Hepatocyte (in vitro differentiated cells): ENCODE data around the gene CCT3. TPM values are rescaled to one million over a fixed set of nuclear protein-coding genes. Genes with fewer than 3 reads are reported as not detected.

Source experiments
- DNase-seq: peaks from one replicate; pipeline ENCODE4 v3.0.0-alpha.2; 2016; ENCODE audit warnings: low spot score
- H2AFZ ChIP-seq: fragments of 200-600 bp; sonication (generic); 2 replicates; pipeline ENCODE4 v1.6.0; 2016; ENCODE audit warnings: antibody characterized with exemption, mild to moderate bottlenecking
- H3K27ac ChIP-seq: fragments of 200-600 bp; sonication (generic); 2 replicates; pipeline ENCODE4 v1.5.1; 2016; ENCODE audit warnings: mild to moderate bottlenecking
- H3K27me3 ChIP-seq: fragments of 200-600 bp; sonication (generic); 2 replicates; pipeline ENCODE4 v1.6.1; 2016
- H3K36me3 ChIP-seq: fragments of 200-600 bp; sonication (generic); replicated peaks from 2 replicates; pipeline ENCODE4 v1.5.1; 2016; ENCODE audit warnings: low read depth; ENCODE audit not compliant: insufficient read depth
- H3K4me1 ChIP-seq: fragments of 200-600 bp; sonication (generic); 2 replicates; pipeline ENCODE4 v1.5.1; 2016; ENCODE audit warnings: mild to moderate bottlenecking, moderate library complexity; ENCODE audit not compliant: insufficient read depth
- H3K4me2 ChIP-seq: fragments of 200-600 bp; sonication (generic); 2 replicates; pipeline ENCODE4 v1.6.0; 2016
- H3K4me3 ChIP-seq: fragments of 200-600 bp; sonication (generic); 2 replicates; pipeline ENCODE4 v1.5.1; 2016; ENCODE audit warnings: mild to moderate bottlenecking
- H3K79me2 ChIP-seq: fragments of 200-600 bp; sonication (generic); 2 replicates; pipeline ENCODE4 v1.6.0; 2017; ENCODE audit warnings: mild to moderate bottlenecking
- H3K9me2 ChIP-seq: fragments of 200-600 bp; sonication (generic); replicated peaks from 2 replicates; pipeline ENCODE4 v1.6.0; 2017; ENCODE audit warnings: mild to moderate bottlenecking; ENCODE audit not compliant: insufficient read depth
- H3K9me3 ChIP-seq: fragments of 200-600 bp; sonication (generic); 2 replicates; pipeline ENCODE4 v1.5.1; 2016; ENCODE audit warnings: low read depth, mild to moderate bottlenecking
- H4K20me1 ChIP-seq: fragments of 200-600 bp; sonication (generic); 2 replicates; pipeline ENCODE4 v1.6.0; 2016; ENCODE audit warnings: mild to moderate bottlenecking; ENCODE audit not compliant: insufficient read depth, poor library complexity, severe bottlenecking
- EZH2 ChIP-seq: fragments of 200-600 bp; sonication (generic); IDR thresholded peaks from 2 replicates; pipeline ENCODE4 v1.6.1; 2016; ENCODE audit warnings: antibody characterized with exemption, mild to moderate bottlenecking, borderline replicate concordance
- EZH2phosphoT487 ChIP-seq: fragments of 200-600 bp; sonication (generic); IDR thresholded peaks from one replicate; pipeline ENCODE4 v1.6.1; 2018; ENCODE audit warnings: antibody characterized with exemption, mild to moderate bottlenecking, low read depth, moderate library complexity; ENCODE audit not compliant: unreplicated experiment, severe bottlenecking
- WGBS: methylation state at CpG from one replicate; pipeline ENCODE4 v1.1.6; 2016; ENCODE audit warnings: low lambda C conversion rate; ENCODE audit errors: missing lambda C conversion rate; 5-methylcytosine and 5-hydroxymethylcytosine counted together
- polyA plus RNA-seq: library from polyadenylated mRNA; unstranded; fragments of >200 nt; fragmentation: Nextera tagmentation; extraction: Ambion mirVana; gene quantifications from 2 replicates; pipeline ENCODE4 v1.2.1, GENCODE V29; 2016
- total RNA-seq: library from RNA; depleted of rRNA; stranded (reverse); fragments of >200 nt; gene quantifications from 2 replicates; pipeline ENCODE4 v1.2.3, GENCODE V29; 2014
- TF ChIP-seq, protein P1 (sequence below): fragments of 200-600 bp; sonication (generic); IDR thresholded peaks from 2 replicates; pipeline ENCODE4 v1.5.1; 2016; ENCODE audit warnings: antibody characterized with exemption, mild to moderate bottlenecking; ENCODE audit not compliant: poor library complexity

Gene CCT3
- total and polyA plus RNA-seq, 2 experiments from 2014 or later = 212 to 251 TPM

GRCh38 chr1:156344409-156344808 lies 6.3 kb upstream of the CCT3 start:
- no peaks in the 10 kb centered on the region for H3K79me2 ChIP-seq
- H3K4me1 ChIP-seq = no peaks in the 10 kb centered on the region
- H2AFZ ChIP-seq = no peak overlapping the region
- no peaks in the 10 kb centered on the region for H4K20me1 ChIP-seq
- H3K36me3 ChIP-seq = no peaks in the 10 kb centered on the region
- DNase-seq = no peak
- TF ChIP-seq, protein P1, sequence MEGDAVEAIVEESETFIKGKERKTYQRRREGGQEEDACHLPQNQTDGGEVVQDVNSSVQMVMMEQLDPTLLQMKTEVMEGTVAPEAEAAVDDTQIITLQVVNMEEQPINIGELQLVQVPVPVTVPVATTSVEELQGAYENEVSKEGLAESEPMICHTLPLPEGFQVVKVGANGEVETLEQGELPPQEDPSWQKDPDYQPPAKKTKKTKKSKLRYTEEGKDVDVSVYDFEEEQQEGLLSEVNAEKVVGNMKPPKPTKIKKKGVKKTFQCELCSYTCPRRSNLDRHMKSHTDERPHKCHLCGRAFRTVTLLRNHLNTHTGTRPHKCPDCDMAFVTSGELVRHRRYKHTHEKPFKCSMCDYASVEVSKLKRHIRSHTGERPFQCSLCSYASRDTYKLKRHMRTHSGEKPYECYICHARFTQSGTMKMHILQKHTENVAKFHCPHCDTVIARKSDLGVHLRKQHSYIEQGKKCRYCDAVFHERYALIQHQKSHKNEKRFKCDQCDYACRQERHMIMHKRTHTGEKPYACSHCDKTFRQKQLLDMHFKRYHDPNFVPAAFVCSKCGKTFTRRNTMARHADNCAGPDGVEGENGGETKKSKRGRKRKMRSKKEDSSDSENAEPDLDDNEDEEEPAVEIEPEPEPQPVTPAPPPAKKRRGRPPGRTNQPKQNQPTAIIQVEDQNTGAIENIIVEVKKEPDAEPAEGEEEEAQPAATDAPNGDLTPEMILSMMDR = no peak
- TF ChIP-seq EZH2 = no peak
- no peak for TF ChIP-seq EZH2phosphoT487
- H3K4me2 ChIP-seq = no peak overlapping the region
- H3K9me2 ChIP-seq = no peaks in the 10 kb centered on the region
- no peaks in the 10 kb centered on the region for H3K9me3 ChIP-seq
- no peak overlapping the region for H3K4me3 ChIP-seq
- H3K27me3 ChIP-seq = no peaks in the 10 kb centered on the region
- no peak overlapping the region for H3K27ac ChIP-seq
- 79% methylated on average over 3 of the region's 3 CpGs for WGBS

GRCh38 chr1:156342166-156342955 lies 4.3 kb upstream of the CCT3 start:
- no peaks in the 10 kb centered on the region for H3K9me3 ChIP-seq
- H3K79me2 ChIP-seq = peaks cover 4% of the 10 kb centered on the region
- TF ChIP-seq EZH2phosphoT487 (no peak), EZH2 (no peak)
- TF ChIP-seq, protein P1 = no peak
- no peaks in the 10 kb centered on the region for H3K9me2 ChIP-seq
- no peaks in the 10 kb centered on the region for H3K36me3 ChIP-seq
- no peaks in the 10 kb centered on the region for H4K20me1 ChIP-seq
- no peaks in the 10 kb centered on the region for H3K4me1 ChIP-seq
- no peak overlapping the region for H3K4me3 ChIP-seq
- DNase-seq = no peak
- no peaks in the 10 kb centered on the region for H3K27me3 ChIP-seq
- H2AFZ ChIP-seq = no peak overlapping the region
- H3K27ac ChIP-seq = no peak overlapping the region
- 82% methylated on average over 1 of the region's 1 CpG for WGBS
- H3K4me2 ChIP-seq = no peak overlapping the region

GRCh38 chr1:156337888-156338179 lies 258 bp downstream of the CCT3 start:
- WGBS = 0% methylated on average over 12 of the region's 14 CpGs
- TF ChIP-seq, protein P1 = no peak
- no peak for TF ChIP-seq EZH2
- TF ChIP-seq EZH2phosphoT487 = no peak

More at GRCh38 chr1:156337888-156338179, 258 bp downstream of the CCT3 start:
- H3K27ac ChIP-seq = peak overlapping the region; percentile 49
- H3K4me2 ChIP-seq = peak overlapping the region; percentile 79
- H4K20me1 ChIP-seq = peaks cover 9% of the 10 kb centered on the region
- no peaks in the 10 kb centered on the region for H3K9me2 ChIP-seq
- no peaks in the 10 kb centered on the region for H3K9me3 ChIP-seq
- DNase-seq = no peak
- peaks cover 7% of the 10 kb centered on the region for H3K4me1 ChIP-seq
- no peaks in the 10 kb centered on the region for H3K27me3 ChIP-seq
- H2AFZ ChIP-seq = peak overlapping the region; percentile 34
- H3K36me3 ChIP-seq = no peaks in the 10 kb centered on the region
- H3K4me3 ChIP-seq = peak overlapping the region; percentile 52
- peaks cover 37% of the 10 kb centered on the region for H3K79me2 ChIP-seq
